Measurements from ENCODE around the gene RING1.
A peak's percentile ranks its signal among the peaks of the same experiment; 100 is the strongest.

The RING1 gene

GRCh38 chr6:33193619-33194018, 14.7 kb upstream of the RING1 start:
- TF ChIP-seq CTCF (IDR thresholded peaks at IDR 0.05; ENCODE audit: low read depth, low read length): no peak
- H3K4me3 ChIP-seq (replicated peaks in 1 of 2; ENCODE audit: low read depth in 2 of 2, low read length in 2 of 2): no peak overlapping the region
- no peak for DNase-seq (ENCODE audit: low read depth in 2 of 2)

GRCh38 chr6:33194431-33194979, 13.8 kb upstream of the RING1 start:
- TF ChIP-seq CTCF (IDR thresholded peaks at IDR 0.05; ENCODE audit: low read depth, low read length): no peak
- H3K4me3 ChIP-seq (replicated peaks in 1 of 2; ENCODE audit: low read depth in 2 of 2, low read length in 2 of 2): no peak overlapping the region
- DNase-seq (ENCODE audit: low read depth in 2 of 2): no peak

GRCh38 chr6:33195304-33196165, 12.8 kb upstream of the RING1 start:
- DNase-seq (ENCODE audit: low read depth in 2 of 2): no peak
- no peak overlapping the region for H3K4me3 ChIP-seq (replicated peaks in 1 of 2; ENCODE audit: low read depth in 2 of 2, low read length in 2 of 2)
- no peak for TF ChIP-seq CTCF (IDR thresholded peaks at IDR 0.05; ENCODE audit: low read depth, low read length)

GRCh38 chr6:33197431-33198048, 10.8 kb upstream of the RING1 start:
- peak; percentile 72 to 83 for DNase-seq (ENCODE audit: low read depth in 2 of 2)
- no peak overlapping the region for H3K4me3 ChIP-seq (replicated peaks in 1 of 2; ENCODE audit: low read depth in 2 of 2, low read length in 2 of 2)
- peak; percentile 72 for TF ChIP-seq CTCF (IDR thresholded peaks at IDR 0.05; ENCODE audit: low read depth, low read length)

- DNase-seq (ENCODE audit: low read depth in 2 of 2): no peak
- no peak for TF ChIP-seq CTCF (IDR thresholded peaks at IDR 0.05; ENCODE audit: low read depth, low read length)
- H3K4me3 ChIP-seq (replicated peaks in 1 of 2; ENCODE audit: low read depth in 2 of 2, low read length in 2 of 2): no peak overlapping the region
Observed at GRCh38 chr6:33198159-33198852, 10.0 kb upstream of the RING1 start.

- DNase-seq (ENCODE audit: low read depth in 2 of 2): no peak
- H3K4me3 ChIP-seq (replicated peaks in 1 of 2; ENCODE audit: low read depth in 2 of 2, low read length in 2 of 2): peak overlapping the region; percentile 83 to 94
- no peak for TF ChIP-seq CTCF (IDR thresholded peaks at IDR 0.05; ENCODE audit: low read depth, low read length)
Observed at GRCh38 chr6:33198853-33199436, 9.4 kb upstream of the RING1 start.

All from cardiac fibroblast (primary cell).